22Rv1 (cell line): Measurements from ENCODE around the gene STUB1.

ENCODE experiments used
- ZFX ChIP-seq: fragments of 450-650 bp; IDR thresholded peaks from 2 replicates; pipeline ENCODE4 v1.6.1; 2017; ENCODE audit warnings: antibody characterized with exemption, borderline replicate concordance
- TF ChIP-seq, protein P1 (sequence below): fragments of 450-650 bp; IDR thresholded peaks from 2 replicates; pipeline ENCODE4 v1.5.1; 2017; ENCODE audit warnings: mild to moderate bottlenecking

GRCh38 chr16:694187-694862, 14.1 kb downstream of the STUB1 start:
- TF ChIP-seq, protein P1, sequence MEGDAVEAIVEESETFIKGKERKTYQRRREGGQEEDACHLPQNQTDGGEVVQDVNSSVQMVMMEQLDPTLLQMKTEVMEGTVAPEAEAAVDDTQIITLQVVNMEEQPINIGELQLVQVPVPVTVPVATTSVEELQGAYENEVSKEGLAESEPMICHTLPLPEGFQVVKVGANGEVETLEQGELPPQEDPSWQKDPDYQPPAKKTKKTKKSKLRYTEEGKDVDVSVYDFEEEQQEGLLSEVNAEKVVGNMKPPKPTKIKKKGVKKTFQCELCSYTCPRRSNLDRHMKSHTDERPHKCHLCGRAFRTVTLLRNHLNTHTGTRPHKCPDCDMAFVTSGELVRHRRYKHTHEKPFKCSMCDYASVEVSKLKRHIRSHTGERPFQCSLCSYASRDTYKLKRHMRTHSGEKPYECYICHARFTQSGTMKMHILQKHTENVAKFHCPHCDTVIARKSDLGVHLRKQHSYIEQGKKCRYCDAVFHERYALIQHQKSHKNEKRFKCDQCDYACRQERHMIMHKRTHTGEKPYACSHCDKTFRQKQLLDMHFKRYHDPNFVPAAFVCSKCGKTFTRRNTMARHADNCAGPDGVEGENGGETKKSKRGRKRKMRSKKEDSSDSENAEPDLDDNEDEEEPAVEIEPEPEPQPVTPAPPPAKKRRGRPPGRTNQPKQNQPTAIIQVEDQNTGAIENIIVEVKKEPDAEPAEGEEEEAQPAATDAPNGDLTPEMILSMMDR: no peak
- TF ChIP-seq ZFX: no peak
